GM23338 (cell line): ENCODE measurements around the gene RAB43. TPM values are rescaled to one million over a fixed set of nuclear protein-coding genes. Genes with fewer than 3 reads are reported as not detected.

Experiments used
- ATAC-seq: fragments of 200-7000 bp; cut with Tn5 transposase; 3 replicates; pipeline ENCODE4 v1.9.1; 2020
- DNase-seq: peaks from one replicate; pipeline ENCODE4 v3.0.0-alpha.2; 2015; ENCODE audit warnings: low spot score
- H2AFZ ChIP-seq: fragments of 200-600 bp; sonication (generic); 2 replicates; pipeline ENCODE4 v1.8.0; 2016; ENCODE audit warnings: antibody characterized with exemption, mild to moderate bottlenecking, moderate library complexity
- H3F3A ChIP-seq: fragments of 200-600 bp; sonication (generic); replicated peaks from 2 replicates; pipeline ENCODE4 v1.8.0; 2017; ENCODE audit warnings: antibody characterized with exemption, mixed run types, low read depth
- H3K27ac ChIP-seq: fragments of 200-600 bp; sonication (generic); 2 replicates; pipeline ENCODE4 v1.6.1; 2016; ENCODE audit warnings: low read depth
- H3K27me3 ChIP-seq: fragments of 200-600 bp; sonication (generic); 2 replicates; pipeline ENCODE4 v1.8.0; 2016; ENCODE audit warnings: mild to moderate bottlenecking, mixed run types, moderate library complexity; ENCODE audit not compliant: insufficient read depth
- H3K36me3 ChIP-seq: fragments of 200-600 bp; sonication (generic); 2 replicates; pipeline ENCODE4 v1.8.0; 2016; ENCODE audit warnings: mild to moderate bottlenecking; ENCODE audit not compliant: insufficient read depth
- H3K4me1 ChIP-seq: fragments of 200-600 bp; sonication (generic); 2 replicates; pipeline ENCODE4 v1.8.0; 2016; ENCODE audit warnings: mild to moderate bottlenecking, moderate library complexity; ENCODE audit not compliant: insufficient read depth
- H3K4me2 ChIP-seq: fragments of 200-600 bp; sonication (generic); 2 replicates; pipeline ENCODE4 v1.7.1; 2017; ENCODE audit warnings: mixed run types
- H3K4me3 ChIP-seq: fragments of 200-600 bp; sonication (generic); 2 replicates; pipeline ENCODE4 v1.6.1; 2016; ENCODE audit warnings: mixed run types
- H3K79me2 ChIP-seq: fragments of 200-600 bp; sonication (generic); replicated peaks from 2 replicates; pipeline ENCODE4 v1.8.0; 2017; ENCODE audit warnings: mild to moderate bottlenecking; ENCODE audit not compliant: insufficient read depth
- H3K9me2 ChIP-seq: fragments of 200-600 bp; sonication (generic); 2 replicates; pipeline ENCODE4 v1.8.0; 2017; ENCODE audit not compliant: insufficient read depth
- H4K20me1 ChIP-seq: fragments of 200-600 bp; sonication (generic); replicated peaks from 2 replicates; pipeline ENCODE4 v1.8.0; 2017; ENCODE audit warnings: mild to moderate bottlenecking; ENCODE audit not compliant: insufficient read depth
- H3K27ac Mint-ChIP-seq: 2 replicates; pipeline ENCODE4 v1.8.0; 2020; ENCODE audit warnings: inconsistent platforms, mild to moderate bottlenecking, moderate library complexity, mixed read lengths
- H3K27me3 Mint-ChIP-seq: 3 replicates; pipeline ENCODE4 v1.8.0; 2022; ENCODE audit warnings: low read depth, mild to moderate bottlenecking, moderate library complexity, mixed read lengths, inconsistent platforms; ENCODE audit not compliant: insufficient read depth, poor library complexity
- H3K36me3 Mint-ChIP-seq: 3 replicates; pipeline ENCODE4 v1.8.0; 2021; ENCODE audit warnings: low read depth, mild to moderate bottlenecking, inconsistent platforms, moderate library complexity, mixed read lengths
- H3K4me1 Mint-ChIP-seq: 3 replicates; pipeline ENCODE4 v1.8.0; 2020; ENCODE audit warnings: mild to moderate bottlenecking, inconsistent platforms, mixed read lengths
- H3K4me3 Mint-ChIP-seq: 3 replicates; pipeline ENCODE4 v1.8.0; 2021; ENCODE audit warnings: moderate library complexity, mild to moderate bottlenecking, inconsistent platforms, mixed read lengths
- H3K9me3 Mint-ChIP-seq: 3 replicates; pipeline ENCODE4 v1.8.0; 2020; ENCODE audit warnings: moderate library complexity, mild to moderate bottlenecking, inconsistent platforms, mixed read lengths
- CREB1 ChIP-seq: fragments of 250-450 bp; sonication (Bioruptor Pico); IDR thresholded peaks from 2 replicates; pipeline ENCODE4 v1.5.0; 2020; ENCODE audit warnings: low read depth, mild to moderate bottlenecking, moderate library complexity
- CTCF ChIP-seq, 2 experiments: fragments of 200-600 bp in 1 of 2; sonication (generic) in 1 of 2; conservative IDR thresholded peaks; 2 replicates each; pipeline versions ENCODE4 v1.5.1 to v1.6.1; 2016 to 2017; ENCODE audit warnings: antibody characterized with exemption in 2 of 2, low read depth in 2 of 2, mild to moderate bottlenecking in 2 of 2, moderate library complexity in 1 of 2
- EZH2phosphoT487 ChIP-seq: fragments of 200-600 bp; sonication (generic); IDR thresholded peaks from one replicate; pipeline ENCODE4 v1.8.1; 2018; ENCODE audit warnings: antibody characterized with exemption; ENCODE audit not compliant: unreplicated experiment
- POLR2AphosphoS5 ChIP-seq: IDR thresholded peaks from 2 replicates; pipeline ENCODE4 v1.6.1; 2016; ENCODE audit warnings: antibody characterized with exemption, low read depth
- STAT1 ChIP-seq: IDR thresholded peaks from one replicate; pipeline ENCODE4 v1.6.1; 2016; ENCODE audit warnings: antibody characterized with exemption; ENCODE audit not compliant: unreplicated experiment
- ZNF114 ChIP-seq: fragments of 250-450 bp; sonication (Bioruptor Pico); IDR thresholded peaks from 2 replicates; pipeline ENCODE4 v1.5.0; 2020; ENCODE audit warnings: mild to moderate bottlenecking, moderate library complexity
- polyA plus RNA-seq: library from polyadenylated mRNA; unstranded; fragments of >200 nt; fragmentation: Nextera tagmentation; extraction: Ambion mirVana; gene quantifications from 2 replicates; pipeline ENCODE4 v1.2.1, GENCODE V29; 2016
- total RNA-seq: library from RNA; depleted of rRNA; stranded (reverse); fragments of >200 nt; shearing (Covaris generic); gene quantifications from 2 replicates; pipeline ENCODE4 v1.2.3, GENCODE V29; 2014
- TF ChIP-seq, protein P1 (sequence below): fragments of 250-450 bp; sonication (Bioruptor Pico); IDR thresholded peaks from 2 replicates; pipeline ENCODE4 v1.5.0; 2020; ENCODE audit warnings: mild to moderate bottlenecking, moderate library complexity
- TF ChIP-seq, protein P2 (sequence below): IDR thresholded peaks from one replicate; pipeline ENCODE4 v1.6.1; 2018; ENCODE audit warnings: antibody characterized with exemption; ENCODE audit not compliant: unreplicated experiment

The RAB43 gene
- total and polyA plus RNA-seq, 2 experiments from 2014 or later, result 5.7 to 37.0 TPM

DNA sequence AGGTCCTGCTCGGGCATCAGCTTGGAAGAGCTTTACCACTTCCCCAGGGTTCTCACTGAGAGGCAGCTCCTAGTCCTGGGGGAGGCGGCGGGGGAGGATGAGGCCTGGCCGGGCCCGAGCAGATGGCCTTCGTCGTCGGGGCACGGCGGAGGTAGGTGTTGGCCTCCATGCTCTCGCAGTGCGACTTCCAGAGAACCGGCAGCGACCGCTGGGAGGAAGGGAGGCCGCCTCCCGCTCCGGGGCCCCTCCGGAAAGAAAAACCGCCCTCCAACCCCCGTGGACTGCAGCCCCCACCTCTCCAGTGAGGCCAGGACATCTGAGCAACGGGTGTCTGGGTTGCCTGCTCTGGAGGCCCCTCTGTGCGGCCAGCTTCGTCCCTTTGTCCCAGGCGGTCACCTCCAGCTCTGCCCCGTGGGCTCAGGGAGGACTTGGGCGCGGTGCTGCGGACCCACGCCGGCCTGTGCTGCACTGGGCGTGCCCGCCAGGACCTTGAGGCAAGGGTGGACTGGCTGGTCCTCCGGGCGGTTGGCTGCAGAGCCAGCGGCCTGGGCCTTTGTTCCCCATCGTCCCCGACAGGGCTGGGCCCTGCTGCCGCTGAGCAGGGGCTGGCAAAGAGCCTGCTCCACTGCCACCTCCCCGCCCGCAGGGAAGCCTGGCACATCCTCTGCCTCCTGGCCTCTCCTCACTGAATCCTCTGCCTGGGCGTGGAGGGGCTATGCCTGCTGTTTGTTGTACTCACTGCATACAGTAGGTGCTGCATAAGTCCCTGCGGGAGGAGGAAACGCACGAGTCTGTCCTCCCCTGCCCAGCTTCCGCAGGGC, 74.7 kb downstream of the RAB43 start:
- peak overlapping the region; percentile 82 for H3K4me2 ChIP-seq
- no peak overlapping the region for H3K27ac ChIP-seq
- no peaks in the 10 kb centered on the region for H3K79me2 ChIP-seq
- H3K4me3 Mint-ChIP-seq, result no peak overlapping the region
- peaks cover 7% of the 10 kb centered on the region for H3K36me3 Mint-ChIP-seq
- H4K20me1 ChIP-seq, result no peaks in the 10 kb centered on the region
- TF ChIP-seq, protein P1, sequence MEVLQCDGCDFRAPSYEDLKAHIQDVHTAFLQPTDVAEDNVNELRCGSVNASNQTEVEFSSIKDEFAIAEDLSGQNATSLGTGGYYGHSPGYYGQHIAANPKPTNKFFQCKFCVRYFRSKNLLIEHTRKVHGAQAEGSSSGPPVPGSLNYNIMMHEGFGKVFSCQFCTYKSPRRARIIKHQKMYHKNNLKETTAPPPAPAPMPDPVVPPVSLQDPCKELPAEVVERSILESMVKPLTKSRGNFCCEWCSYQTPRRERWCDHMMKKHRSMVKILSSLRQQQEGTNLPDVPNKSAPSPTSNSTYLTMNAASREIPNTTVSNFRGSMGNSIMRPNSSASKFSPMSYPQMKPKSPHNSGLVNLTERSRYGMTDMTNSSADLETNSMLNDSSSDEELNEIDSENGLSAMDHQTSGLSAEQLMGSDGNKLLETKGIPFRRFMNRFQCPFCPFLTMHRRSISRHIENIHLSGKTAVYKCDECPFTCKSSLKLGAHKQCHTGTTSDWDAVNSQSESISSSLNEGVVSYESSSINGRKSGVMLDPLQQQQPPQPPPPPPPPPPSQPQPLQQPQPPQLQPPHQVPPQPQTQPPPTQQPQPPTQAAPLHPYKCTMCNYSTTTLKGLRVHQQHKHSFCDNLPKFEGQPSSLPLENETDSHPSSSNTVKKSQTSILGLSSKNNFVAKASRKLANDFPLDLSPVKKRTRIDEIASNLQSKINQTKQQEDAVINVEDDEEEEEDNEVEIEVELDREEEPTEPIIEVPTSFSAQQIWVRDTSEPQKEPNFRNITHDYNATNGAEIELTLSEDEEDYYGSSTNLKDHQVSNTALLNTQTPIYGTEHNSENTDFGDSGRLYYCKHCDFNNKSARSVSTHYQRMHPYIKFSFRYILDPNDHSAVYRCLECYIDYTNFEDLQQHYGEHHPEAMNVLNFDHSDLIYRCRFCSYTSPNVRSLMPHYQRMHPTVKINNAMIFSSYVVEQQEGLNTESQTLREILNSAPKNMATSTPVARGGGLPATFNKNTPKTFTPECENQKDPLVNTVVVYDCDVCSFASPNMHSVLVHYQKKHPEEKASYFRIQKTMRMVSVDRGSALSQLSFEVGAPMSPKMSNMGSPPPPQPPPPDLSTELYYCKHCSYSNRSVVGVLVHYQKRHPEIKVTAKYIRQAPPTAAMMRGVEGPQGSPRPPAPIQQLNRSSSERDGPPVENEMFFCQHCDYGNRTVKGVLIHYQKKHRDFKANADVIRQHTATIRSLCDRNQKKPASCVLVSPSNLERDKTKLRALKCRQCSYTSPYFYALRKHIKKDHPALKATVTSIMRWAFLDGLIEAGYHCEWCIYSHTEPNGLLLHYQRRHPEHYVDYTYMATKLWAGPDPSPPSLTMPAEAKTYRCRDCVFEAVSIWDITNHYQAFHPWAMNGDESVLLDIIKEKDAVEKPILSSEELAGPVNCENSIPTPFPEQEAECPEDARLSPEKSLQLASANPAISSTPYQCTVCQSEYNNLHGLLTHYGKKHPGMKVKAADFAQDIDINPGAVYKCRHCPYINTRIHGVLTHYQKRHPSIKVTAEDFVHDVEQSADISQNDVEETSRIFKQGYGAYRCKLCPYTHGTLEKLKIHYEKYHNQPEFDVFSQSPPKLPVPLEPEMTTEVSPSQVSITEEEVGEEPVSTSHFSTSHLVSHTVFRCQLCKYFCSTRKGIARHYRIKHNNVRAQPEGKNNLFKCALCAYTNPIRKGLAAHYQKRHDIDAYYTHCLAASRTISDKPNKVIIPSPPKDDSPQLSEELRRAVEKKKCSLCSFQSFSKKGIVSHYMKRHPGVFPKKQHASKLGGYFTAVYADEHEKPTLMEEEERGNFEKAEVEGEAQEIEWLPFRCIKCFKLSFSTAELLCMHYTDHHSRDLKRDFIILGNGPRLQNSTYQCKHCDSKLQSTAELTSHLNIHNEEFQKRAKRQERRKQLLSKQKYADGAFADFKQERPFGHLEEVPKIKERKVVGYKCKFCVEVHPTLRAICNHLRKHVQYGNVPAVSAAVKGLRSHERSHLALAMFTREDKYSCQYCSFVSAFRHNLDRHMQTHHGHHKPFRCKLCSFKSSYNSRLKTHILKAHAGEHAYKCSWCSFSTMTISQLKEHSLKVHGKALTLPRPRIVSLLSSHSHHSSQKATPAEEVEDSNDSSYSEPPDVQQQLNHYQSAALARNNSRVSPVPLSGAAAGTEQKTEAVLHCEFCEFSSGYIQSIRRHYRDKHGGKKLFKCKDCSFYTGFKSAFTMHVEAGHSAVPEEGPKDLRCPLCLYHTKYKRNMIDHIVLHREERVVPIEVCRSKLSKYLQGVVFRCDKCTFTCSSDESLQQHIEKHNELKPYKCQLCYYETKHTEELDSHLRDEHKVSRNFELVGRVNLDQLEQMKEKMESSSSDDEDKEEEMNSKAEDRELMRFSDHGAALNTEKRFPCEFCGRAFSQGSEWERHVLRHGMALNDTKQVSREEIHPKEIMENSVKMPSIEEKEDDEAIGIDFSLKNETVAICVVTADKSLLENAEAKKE (CRISPR knock-in tag), result no peak
- TF ChIP-seq STAT1, result no peak
- TF ChIP-seq ZNF114, result no peak
- no peak for TF ChIP-seq CTCF (conservative IDR thresholded peaks at IDR 0.05; ENCODE audit: low read depth in 2 of 2)
- TF ChIP-seq, protein P2, sequence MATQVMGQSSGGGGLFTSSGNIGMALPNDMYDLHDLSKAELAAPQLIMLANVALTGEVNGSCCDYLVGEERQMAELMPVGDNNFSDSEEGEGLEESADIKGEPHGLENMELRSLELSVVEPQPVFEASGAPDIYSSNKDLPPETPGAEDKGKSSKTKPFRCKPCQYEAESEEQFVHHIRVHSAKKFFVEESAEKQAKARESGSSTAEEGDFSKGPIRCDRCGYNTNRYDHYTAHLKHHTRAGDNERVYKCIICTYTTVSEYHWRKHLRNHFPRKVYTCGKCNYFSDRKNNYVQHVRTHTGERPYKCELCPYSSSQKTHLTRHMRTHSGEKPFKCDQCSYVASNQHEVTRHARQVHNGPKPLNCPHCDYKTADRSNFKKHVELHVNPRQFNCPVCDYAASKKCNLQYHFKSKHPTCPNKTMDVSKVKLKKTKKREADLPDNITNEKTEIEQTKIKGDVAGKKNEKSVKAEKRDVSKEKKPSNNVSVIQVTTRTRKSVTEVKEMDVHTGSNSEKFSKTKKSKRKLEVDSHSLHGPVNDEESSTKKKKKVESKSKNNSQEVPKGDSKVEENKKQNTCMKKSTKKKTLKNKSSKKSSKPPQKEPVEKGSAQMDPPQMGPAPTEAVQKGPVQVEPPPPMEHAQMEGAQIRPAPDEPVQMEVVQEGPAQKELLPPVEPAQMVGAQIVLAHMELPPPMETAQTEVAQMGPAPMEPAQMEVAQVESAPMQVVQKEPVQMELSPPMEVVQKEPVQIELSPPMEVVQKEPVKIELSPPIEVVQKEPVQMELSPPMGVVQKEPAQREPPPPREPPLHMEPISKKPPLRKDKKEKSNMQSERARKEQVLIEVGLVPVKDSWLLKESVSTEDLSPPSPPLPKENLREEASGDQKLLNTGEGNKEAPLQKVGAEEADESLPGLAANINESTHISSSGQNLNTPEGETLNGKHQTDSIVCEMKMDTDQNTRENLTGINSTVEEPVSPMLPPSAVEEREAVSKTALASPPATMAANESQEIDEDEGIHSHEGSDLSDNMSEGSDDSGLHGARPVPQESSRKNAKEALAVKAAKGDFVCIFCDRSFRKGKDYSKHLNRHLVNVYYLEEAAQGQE, result no peak
- no peak for TF ChIP-seq EZH2phosphoT487
- TF ChIP-seq CREB1 (CRISPR knock-in tag), result no peak
- no peak for TF ChIP-seq POLR2AphosphoS5
- peaks cover 8% of the 10 kb centered on the region for H3K4me1 Mint-ChIP-seq
- H3K4me1 ChIP-seq, result peaks cover 8% of the 10 kb centered on the region
- H3F3A ChIP-seq, result no peaks in the 10 kb centered on the region
- peaks cover 5% of the 10 kb centered on the region; the same call in 1 of the 2 replicates for H3K36me3 ChIP-seq
- H3K9me2 ChIP-seq, result peaks cover 5% of the 10 kb centered on the region; the same call in 1 of the 2 replicates
- peaks cover 44% of the 10 kb centered on the region for H3K27me3 ChIP-seq
- no peak overlapping the region for H3K27ac Mint-ChIP-seq
- H3K4me3 ChIP-seq, result peak overlapping the region; percentile 60
- H3K9me3 Mint-ChIP-seq, result peaks cover 10% of the 10 kb centered on the region
- peaks cover 16% of the 10 kb centered on the region for H3K27me3 Mint-ChIP-seq
- peak; percentile 10 for ATAC-seq
- peak overlapping the region; percentile 24 for H2AFZ ChIP-seq
- no peak for DNase-seq
